ENCODE results near the gene SPRR5.

SPRR5 gene

DNA sequence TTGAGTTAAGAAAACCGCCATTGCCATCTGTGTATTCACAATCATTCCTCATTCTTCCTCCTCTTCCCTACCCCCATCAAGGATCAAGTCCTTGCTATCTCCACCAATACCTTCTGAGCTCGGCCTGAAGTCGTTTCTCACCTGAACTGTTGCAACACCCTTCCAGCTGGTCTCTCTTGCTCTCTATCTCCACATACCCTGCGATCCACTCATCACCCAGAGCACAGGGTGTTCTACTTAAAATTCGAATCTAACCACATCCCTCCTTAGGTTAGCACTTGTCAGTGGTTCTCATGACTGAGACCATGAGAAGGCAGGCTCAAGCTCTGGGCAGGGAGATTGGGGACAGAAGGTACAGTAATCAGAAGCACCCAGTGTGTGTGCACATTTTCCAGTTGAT lies 34.1 kb upstream of the SPRR5 start:
- TF ChIP-seq TCF12 (IDR thresholded peaks at IDR 0.05; ENCODE audit: low read depth) = no peak
- TF ChIP-seq NFIC (IDR thresholded peaks at IDR 0.05) = no peak
- TF ChIP-seq FOXM1 (IDR thresholded peaks at IDR 0.05; ENCODE audit: borderline replicate concordance, low read depth) = no peak
- no peak for TF ChIP-seq TAF1 (IDR thresholded peaks at IDR 0.05; ENCODE audit: low read depth)
- no peak for TF ChIP-seq TEAD4 (IDR thresholded peaks at IDR 0.05)
- TF ChIP-seq MAX (IDR thresholded peaks at IDR 0.05) = no peak
- no peak for TF ChIP-seq REST (IDR thresholded peaks at IDR 0.05; ENCODE audit: low read depth)
- TF ChIP-seq CEBPB (IDR thresholded peaks at IDR 0.05) = no peak
- TF ChIP-seq, protein P1, sequence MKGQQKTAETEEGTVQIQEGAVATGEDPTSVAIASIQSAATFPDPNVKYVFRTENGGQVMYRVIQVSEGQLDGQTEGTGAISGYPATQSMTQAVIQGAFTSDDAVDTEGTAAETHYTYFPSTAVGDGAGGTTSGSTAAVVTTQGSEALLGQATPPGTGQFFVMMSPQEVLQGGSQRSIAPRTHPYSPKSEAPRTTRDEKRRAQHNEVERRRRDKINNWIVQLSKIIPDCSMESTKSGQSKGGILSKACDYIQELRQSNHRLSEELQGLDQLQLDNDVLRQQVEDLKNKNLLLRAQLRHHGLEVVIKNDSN (IDR thresholded peaks at IDR 0.05) = no peak
- no peak for TF ChIP-seq ZBTB7A (IDR thresholded peaks at IDR 0.05; ENCODE audit: low read depth)
- no peak for TF ChIP-seq CREB1 (IDR thresholded peaks at IDR 0.05; ENCODE audit: low read depth)

- TF ChIP-seq RAD21 (IDR thresholded peaks at IDR 0.05; ENCODE audit: low read depth) (peak; percentile 58), TAF1 (IDR thresholded peaks at IDR 0.05; ENCODE audit: low read depth) (no peak), ZBTB7A (IDR thresholded peaks at IDR 0.05; ENCODE audit: low read depth) (no peak)
Observed at GRCh38 chr1:152917794-152918193, 29.2 kb upstream of the SPRR5 start.

GRCh38 chr1:152919071-152919470 lies 27.9 kb upstream of the SPRR5 start:
- TF ChIP-seq MAX (IDR thresholded peaks at IDR 0.05) (no peak), TEAD4 (IDR thresholded peaks at IDR 0.05) (no peak), CREB1 (IDR thresholded peaks at IDR 0.05; ENCODE audit: low read depth) (no peak), ZBTB7A (IDR thresholded peaks at IDR 0.05; ENCODE audit: low read depth) (no peak), CEBPB (IDR thresholded peaks at IDR 0.05) (no peak), TAF1 (IDR thresholded peaks at IDR 0.05; ENCODE audit: low read depth) (no peak), YY1 (IDR thresholded peaks at IDR 0.05; ENCODE audit: low read depth) (no peak), TCF12 (IDR thresholded peaks at IDR 0.05; ENCODE audit: low read depth) (no peak), EGR1 (IDR thresholded peaks at IDR 0.05) (no peak), NFIC (IDR thresholded peaks at IDR 0.05) (no peak), REST (IDR thresholded peaks at IDR 0.05; ENCODE audit: low read depth) (no peak)
- TF ChIP-seq, protein P1 (IDR thresholded peaks at IDR 0.05) = no peak

- TF ChIP-seq ZBTB7A (IDR thresholded peaks at IDR 0.05; ENCODE audit: low read depth) (no peak), MAX (IDR thresholded peaks at IDR 0.05) (no peak), EGR1 (IDR thresholded peaks at IDR 0.05) (no peak), FOXM1 (IDR thresholded peaks at IDR 0.05; ENCODE audit: borderline replicate concordance, low read depth) (no peak), NFIC (IDR thresholded peaks at IDR 0.05) (no peak), TCF12 (IDR thresholded peaks at IDR 0.05; ENCODE audit: low read depth) (no peak), CREB1 (IDR thresholded peaks at IDR 0.05; ENCODE audit: low read depth) (no peak)
- TF ChIP-seq, protein P1 (IDR thresholded peaks at IDR 0.05) = no peak
Observed at GRCh38 chr1:152924191-152924590, 22.8 kb upstream of the SPRR5 start.

DNA sequence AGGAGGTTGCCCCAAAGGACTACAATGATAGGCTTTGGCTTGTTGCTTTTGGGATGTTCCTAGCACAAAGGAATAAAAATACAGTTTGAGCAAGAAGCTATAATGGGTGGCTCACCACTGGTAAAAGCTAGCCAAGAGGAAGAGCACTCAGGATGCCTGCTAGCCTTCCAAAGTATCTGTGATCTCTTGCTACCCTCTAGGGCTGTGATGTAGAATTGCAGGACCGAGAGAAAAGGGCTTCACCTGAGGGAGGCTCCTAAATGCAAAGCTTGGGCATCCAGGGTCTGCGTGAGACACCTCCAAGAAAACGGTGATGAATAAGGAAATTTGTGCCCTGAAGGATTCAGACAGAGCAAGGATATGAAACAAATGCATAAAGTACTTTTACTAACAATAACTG lies 20.9 kb upstream of the SPRR5 start:
- TF ChIP-seq ZBTB7A (IDR thresholded peaks at IDR 0.05; ENCODE audit: low read depth) (no peak), EGR1 (IDR thresholded peaks at IDR 0.05) (no peak), RAD21 (IDR thresholded peaks at IDR 0.05; ENCODE audit: low read depth) (peak; percentile 54), TCF12 (IDR thresholded peaks at IDR 0.05; ENCODE audit: low read depth) (no peak), YY1 (IDR thresholded peaks at IDR 0.05; ENCODE audit: low read depth) (no peak)

DNA sequence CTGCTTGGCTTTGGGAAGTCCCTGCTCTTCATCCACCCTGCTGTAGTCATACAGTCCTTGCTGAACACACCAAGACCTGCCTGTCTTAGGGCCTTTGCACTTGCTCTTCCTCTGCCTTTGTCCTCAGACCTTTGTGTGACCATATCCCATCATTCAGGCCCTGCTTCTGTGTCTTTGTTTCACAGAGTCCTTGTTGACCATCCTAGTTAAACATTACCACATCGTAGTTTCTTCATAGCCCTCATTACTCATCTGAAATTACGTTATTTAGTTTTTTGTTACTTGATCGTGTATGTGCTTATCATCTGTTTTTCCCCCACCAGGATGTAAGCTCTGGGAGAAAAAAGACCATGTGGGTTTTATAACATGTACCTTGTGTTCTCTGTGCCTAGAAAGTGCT lies 18.3 kb upstream of the SPRR5 start:
- TF ChIP-seq ZBTB7A (IDR thresholded peaks at IDR 0.05; ENCODE audit: low read depth) (no peak), TEAD4 (IDR thresholded peaks at IDR 0.05) (no peak), TCF12 (IDR thresholded peaks at IDR 0.05; ENCODE audit: low read depth) (no peak)
